ENCODE measurements around the gene KRTAP20-2.

Gene KRTAP20-2

GRCh38 chr21:30634906-30635305 lies at the start of gene KRTAP20-2:
TSS of gene KRTAP20-2 (plus strand) at chr21:30635206. CDS start at chr21:30635264, 58 bp downstream.
- DNase-seq = no peak

GRCh38 chr21:30590297-30590696 lies 44.7 kb upstream of the KRTAP20-2 start, which contains the start of gene KRTAP22-2:
TSS of gene KRTAP22-2 (minus strand) at chr21:30590397.
- no peak for DNase-seq

GRCh38 chr21:30592140-30592539 lies 42.9 kb upstream of the KRTAP20-2 start, which contains the start of gene KRTAP6-3:
TSS of gene KRTAP6-3 (plus strand) at chr21:30592440. CDS start at chr21:30592446, 6 bp downstream.
- no peak for DNase-seq

- no peak for DNase-seq
These were observed 36.2 kb upstream of the KRTAP20-2 start, which contains the start of gene KRTAP6-2 for GRCh38 chr21:30598802-30599201. TSS of gene KRTAP6-2 (minus strand) at chr21:30598902. CDS start at chr21:30598874, 28 bp downstream.

- no peak for DNase-seq
These were observed 34.2 kb upstream of the KRTAP20-2 start, which contains the start of gene KRTAP22-1 for GRCh38 chr21:30600787-30601186. TSS of gene KRTAP22-1 (plus strand) at chr21:30601087.

GRCh38 chr21:30605968-30606367 lies 29.0 kb upstream of the KRTAP20-2 start:
- DNase-seq = no peak

GRCh38 chr21:30612132-30612531 lies 22.9 kb upstream of the KRTAP20-2 start:
- no peak for DNase-seq

GRCh38 chr21:30613836-30614235 lies 21.2 kb upstream of the KRTAP20-2 start, which contains the start of gene KRTAP6-1:
TSS of gene KRTAP6-1 (minus strand) at chr21:30613930. CDS start at chr21:30613904, 26 bp downstream.
- no peak for DNase-seq

- DNase-seq = no peak
These were observed 19.8 kb upstream of the KRTAP20-2 start for GRCh38 chr21:30615199-30615598.

GRCh38 chr21:30616125-30616524 lies 18.9 kb upstream of the KRTAP20-2 start, which contains the start of gene KRTAP20-1:
TSS of gene KRTAP20-1 (plus strand) at chr21:30616425. CDS start at chr21:30616455, 30 bp downstream.
- no peak for DNase-seq

- DNase-seq = no peak
These were observed 14.9 kb upstream of the KRTAP20-2 start for GRCh38 chr21:30620080-30620479.

- no peak for DNase-seq
These were observed 14.5 kb upstream of the KRTAP20-2 start, which contains the start of gene KRTAP20-4 for GRCh38 chr21:30620522-30620921. TSS of gene KRTAP20-4 (plus strand) at chr21:30620627.

GRCh38 chr21:30623362-30623761 lies 11.6 kb upstream of the KRTAP20-2 start:
- no peak for DNase-seq

GRCh38 chr21:30625449-30626165 lies 9.4 kb upstream of the KRTAP20-2 start:
- no peak for DNase-seq

- no peak for DNase-seq
These were observed 6.9 kb upstream of the KRTAP20-2 start for GRCh38 chr21:30628109-30628508.

- no peak for DNase-seq
These were observed 5.8 kb upstream of the KRTAP20-2 start for GRCh38 chr21:30629200-30629599.

- DNase-seq = no peak
These were observed 3.7 kb downstream of the KRTAP20-2 start for GRCh38 chr21:30638686-30639085.

- no peak for DNase-seq
These were observed 7.6 kb downstream of the KRTAP20-2 start, which contains the start of gene KRTAP20-3 for GRCh38 chr21:30642564-30642963. TSS of gene KRTAP20-3 (plus strand) at chr21:30642864.

- no peak for DNase-seq
These were observed 12.0 kb downstream of the KRTAP20-2 start for GRCh38 chr21:30646904-30647414.

- DNase-seq = no peak
These were observed 17.9 kb downstream of the KRTAP20-2 start for GRCh38 chr21:30652891-30653290.

- no peak for DNase-seq
These were observed 33.8 kb downstream of the KRTAP20-2 start for GRCh38 chr21:30668776-30669175.

- DNase-seq = no peak
These were observed 38.1 kb downstream of the KRTAP20-2 start for GRCh38 chr21:30672985-30673650.

- no peak for DNase-seq
These were observed 39.3 kb downstream of the KRTAP20-2 start for GRCh38 chr21:30674312-30674711.
